GM10248 (cell line): ENCODE measurements around the gene PFKFB1.
A peak's percentile ranks its signal among the peaks of the same experiment; 100 is the strongest.

Source experiments
- CTCF ChIA-PET: fragments of 300-600 bp; sonication (Branson Sonifier 250); formaldehyde crosslinking; extraction: SDS; loops from one replicate; lab custom pipeline; 2021; ENCODE audit warnings: antibody characterized with exemption; lab: Yijun Ruan, JAX
- POLR2A ChIA-PET: fragments of 350-650 bp; sonication (Branson Sonifier 250); formaldehyde crosslinking; extraction: SDS; loops from one replicate; lab custom pipeline; 2020; ENCODE audit warnings: antibody characterized with exemption; lab: Yijun Ruan, JAX
- DNase-seq: peaks from one replicate; pipeline ENCODE4 v3.0.0; 2012; ENCODE audit errors: extremely low spot score
- TF ChIP-seq, protein P1 (sequence below): IDR thresholded peaks from 2 replicates; pipeline ENCODE4 v1.5.1; 2012; ENCODE audit warnings: mild to moderate bottlenecking, low read depth; ENCODE audit errors: extremely low read depth, missing control alignments, control extremely low read depth

PFKFB1 gene

DNA sequence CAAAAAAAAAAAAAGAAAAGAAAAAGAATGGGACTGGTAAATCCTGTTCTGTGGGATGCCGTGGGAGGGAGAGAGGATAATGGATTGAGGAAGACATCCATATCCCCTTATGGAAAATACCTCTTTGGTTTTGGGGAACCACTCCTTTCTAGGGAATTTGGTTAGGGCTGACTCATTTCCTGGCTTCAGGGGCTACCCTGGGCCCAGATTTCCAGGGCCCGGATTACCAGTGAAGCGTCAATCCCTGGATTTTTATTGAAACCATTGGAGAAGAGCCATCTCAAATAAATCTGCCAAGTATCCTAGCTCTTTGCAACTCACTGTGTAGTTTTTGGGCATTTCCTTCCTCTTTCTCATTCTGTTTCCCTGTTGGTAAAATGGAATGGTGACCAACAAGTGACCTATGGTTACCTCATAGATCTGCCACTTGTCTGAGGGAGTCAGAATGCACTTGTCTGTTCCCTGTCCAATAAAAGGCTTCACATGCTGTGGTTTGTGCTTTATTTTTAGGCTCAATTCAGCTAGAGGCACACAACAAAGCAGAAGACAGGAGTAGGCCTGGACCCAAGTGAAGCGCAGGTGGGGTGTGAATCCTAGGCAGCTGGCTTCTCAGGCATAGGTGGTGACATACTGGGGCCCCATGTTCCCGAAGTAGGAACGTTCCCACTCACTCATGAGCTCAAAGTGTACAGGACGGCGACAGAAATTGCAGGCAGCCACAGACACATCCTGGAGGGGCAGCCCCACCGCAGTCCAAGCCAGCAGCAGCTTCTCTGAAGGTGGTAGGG lies 14.8 kb upstream of the PFKFB1 start:
- POLR2A ChIA-PET: interaction anchor here (0.9 kb wide), 1 partner anchor 9 kb away, joined by 4 read pairs; no protein-coding TSS in a partner anchor
- CTCF ChIA-PET: interaction anchor here (1.2 to 1.4 kb wide), 2 partner anchors 9 to 48 kb away, joined by 3 to 5 read pairs; no protein-coding TSS in a partner anchor

DNA sequence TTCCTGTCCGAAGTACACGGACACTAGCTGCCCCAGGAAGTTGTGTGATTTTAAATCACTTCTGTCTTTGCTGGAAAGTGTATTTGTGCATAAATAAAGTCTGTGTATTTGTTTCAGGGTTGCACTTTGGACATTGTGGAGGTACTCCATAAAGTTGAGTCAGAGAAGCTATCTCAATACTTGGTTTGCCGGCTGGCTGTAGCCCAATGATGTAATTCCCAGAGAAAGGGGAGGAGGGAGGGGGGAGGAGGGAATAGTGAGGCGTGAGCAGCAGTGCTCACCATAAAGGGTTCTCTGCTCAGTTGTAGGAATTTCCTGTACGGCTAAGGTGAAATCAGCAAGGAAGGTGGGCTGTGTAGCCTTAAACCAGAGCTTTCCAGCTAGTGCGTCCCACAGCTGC lies 13.7 kb upstream of the PFKFB1 start:
- TF ChIP-seq, protein P1, sequence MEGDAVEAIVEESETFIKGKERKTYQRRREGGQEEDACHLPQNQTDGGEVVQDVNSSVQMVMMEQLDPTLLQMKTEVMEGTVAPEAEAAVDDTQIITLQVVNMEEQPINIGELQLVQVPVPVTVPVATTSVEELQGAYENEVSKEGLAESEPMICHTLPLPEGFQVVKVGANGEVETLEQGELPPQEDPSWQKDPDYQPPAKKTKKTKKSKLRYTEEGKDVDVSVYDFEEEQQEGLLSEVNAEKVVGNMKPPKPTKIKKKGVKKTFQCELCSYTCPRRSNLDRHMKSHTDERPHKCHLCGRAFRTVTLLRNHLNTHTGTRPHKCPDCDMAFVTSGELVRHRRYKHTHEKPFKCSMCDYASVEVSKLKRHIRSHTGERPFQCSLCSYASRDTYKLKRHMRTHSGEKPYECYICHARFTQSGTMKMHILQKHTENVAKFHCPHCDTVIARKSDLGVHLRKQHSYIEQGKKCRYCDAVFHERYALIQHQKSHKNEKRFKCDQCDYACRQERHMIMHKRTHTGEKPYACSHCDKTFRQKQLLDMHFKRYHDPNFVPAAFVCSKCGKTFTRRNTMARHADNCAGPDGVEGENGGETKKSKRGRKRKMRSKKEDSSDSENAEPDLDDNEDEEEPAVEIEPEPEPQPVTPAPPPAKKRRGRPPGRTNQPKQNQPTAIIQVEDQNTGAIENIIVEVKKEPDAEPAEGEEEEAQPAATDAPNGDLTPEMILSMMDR: no peak
- no peak for DNase-seq
- CTCF ChIA-PET: interaction anchor here (1.4 kb wide), 1 partner anchor 14 kb away, joined by 3 read pairs; the partner anchor contains the start of gene PFKFB1
- POLR2A ChIA-PET: no interaction called here

More for the DNA sequence above, 14.8 kb upstream of the PFKFB1 start:
- no peak for DNase-seq
- TF ChIP-seq, protein P1: no peak

DNA sequence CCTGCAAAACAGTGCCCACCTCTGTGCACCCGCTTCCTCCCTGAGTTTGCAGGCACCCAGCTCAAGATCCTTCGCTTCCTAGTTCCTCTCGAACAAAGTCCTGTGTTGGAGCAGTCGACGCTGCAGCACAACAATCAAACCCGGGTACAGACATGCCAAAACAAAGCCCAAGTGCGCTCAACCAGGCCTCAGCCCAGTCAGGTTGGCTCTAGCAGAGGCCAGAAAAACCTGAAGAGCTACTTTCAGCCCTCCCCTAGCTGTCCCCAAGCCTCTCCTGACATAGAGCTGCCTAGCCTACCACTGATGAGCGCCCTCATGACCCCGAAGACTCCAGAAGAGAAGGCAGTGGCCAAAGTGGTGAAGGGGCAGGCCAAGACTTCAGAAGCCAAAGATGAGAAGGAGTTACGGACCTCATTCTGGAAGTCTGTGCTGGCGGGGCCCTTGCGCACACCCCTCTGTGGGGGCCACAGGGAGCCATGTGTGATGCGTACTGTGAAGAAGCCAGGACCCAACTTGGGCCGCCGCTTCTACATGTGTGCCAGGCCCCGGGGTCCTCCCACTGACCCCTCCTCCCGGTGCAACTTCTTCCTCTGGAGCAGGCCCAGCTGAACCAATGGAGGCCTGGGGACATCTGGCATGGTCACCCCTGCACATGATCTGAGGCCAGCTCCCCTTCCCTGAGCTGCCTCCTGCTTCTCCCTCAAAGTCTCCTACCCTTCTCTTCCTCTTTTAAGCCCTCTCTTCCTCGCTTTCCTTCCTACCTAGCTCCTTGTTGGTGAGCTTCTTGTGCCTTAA lies 13.0 kb upstream of the PFKFB1 start:
- ChIA-PET POLR2A (interaction anchor here (1.1 kb wide), 1 partner anchor 17 kb away, joined by 3 read pairs; no protein-coding TSS in a partner anchor), CTCF (interaction anchor here (1.4 kb wide), 1 partner anchor 13 kb away, joined by 3 read pairs; the partner anchor contains the start of gene PFKFB1)
- TF ChIP-seq, protein P1: no peak
- no peak for DNase-seq

DNA sequence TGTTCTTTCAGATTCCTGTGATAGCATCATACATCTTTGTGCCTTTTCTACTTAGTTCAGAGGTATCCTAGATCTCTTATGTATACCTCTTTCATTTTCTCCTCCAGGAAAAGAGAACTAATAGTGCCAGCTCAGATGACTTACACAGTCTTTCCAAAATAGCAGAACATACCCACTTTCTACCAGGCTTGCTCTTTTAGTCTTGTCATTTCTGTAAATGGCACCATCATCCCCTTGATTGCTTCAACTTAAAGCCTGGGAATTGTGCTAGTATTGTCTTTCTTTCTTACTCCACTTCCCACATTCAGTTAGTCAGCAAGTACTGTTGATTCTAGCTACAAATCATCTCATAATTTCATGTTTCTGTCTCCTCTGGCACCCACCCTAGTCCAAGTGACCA lies 11.3 kb upstream of the PFKFB1 start:
- DNase-seq: no peak
- TF ChIP-seq, protein P1: no peak
- ChIA-PET POLR2A (no interaction called here), CTCF (no interaction called here)

DNA sequence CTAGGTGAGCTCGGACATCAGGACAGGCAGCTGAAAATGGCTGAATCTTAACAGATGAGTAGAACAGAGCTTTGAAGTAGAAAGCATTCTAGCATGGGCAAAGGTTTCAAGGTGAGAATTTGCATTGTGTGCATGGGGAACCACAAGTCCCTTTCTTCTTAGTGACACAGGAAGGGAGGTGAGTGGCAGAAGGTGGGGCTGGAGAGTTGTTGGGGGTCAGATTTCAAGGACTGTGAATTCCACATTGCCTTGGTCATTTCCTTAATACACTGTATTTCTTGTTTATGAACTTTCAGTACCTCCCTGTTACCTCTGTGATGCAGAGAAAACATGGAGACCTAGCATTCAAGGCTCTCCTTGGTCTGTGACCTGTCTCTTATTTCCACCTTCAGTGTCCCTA lies 10.2 kb upstream of the PFKFB1 start:
- DNase-seq: peak; percentile 0
- TF ChIP-seq, protein P1: no peak
- ChIA-PET CTCF (no interaction called here), POLR2A (no interaction called here)
